GM10248 (cell line): Measurements from ENCODE around the gene LDB1.

Experiments
- CTCF ChIA-PET: fragments of 300-600 bp; sonication (Branson Sonifier 250); formaldehyde crosslinking; extraction: SDS; loops from one replicate; lab custom pipeline; 2021; ENCODE audit warnings: antibody characterized with exemption; lab: Yijun Ruan, JAX
- POLR2A ChIA-PET: fragments of 350-650 bp; sonication (Branson Sonifier 250); formaldehyde crosslinking; extraction: SDS; loops from one replicate; lab custom pipeline; 2020; ENCODE audit warnings: antibody characterized with exemption; lab: Yijun Ruan, JAX
- DNase-seq: peaks from one replicate; pipeline ENCODE4 v3.0.0; 2012; ENCODE audit errors: extremely low spot score
- TF ChIP-seq, protein P1 (sequence below): IDR thresholded peaks from 2 replicates; pipeline ENCODE4 v1.5.1; 2012; ENCODE audit warnings: mild to moderate bottlenecking, low read depth; ENCODE audit errors: extremely low read depth, missing control alignments, control extremely low read depth

LDB1 gene

DNA sequence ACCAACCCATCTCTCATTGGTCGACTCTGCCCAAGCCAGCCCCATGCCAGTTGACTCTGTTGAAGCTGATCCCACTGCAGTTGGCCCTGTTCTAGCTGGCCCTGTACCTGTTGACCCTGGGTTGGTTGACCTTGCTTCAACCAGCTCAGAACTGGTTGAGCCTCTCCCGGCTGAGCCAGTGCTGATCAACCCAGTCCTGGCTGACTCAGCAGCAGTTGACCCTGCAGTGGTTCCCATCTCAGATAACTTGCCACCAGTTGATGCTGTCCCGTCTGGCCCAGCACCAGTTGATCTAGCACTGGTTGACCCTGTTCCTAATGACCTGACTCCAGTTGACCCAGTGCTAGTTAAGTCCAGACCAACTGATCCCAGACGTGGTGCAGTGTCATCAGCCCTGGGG lies 20.1 kb upstream of the LDB1 start:
- TF ChIP-seq, protein P1, sequence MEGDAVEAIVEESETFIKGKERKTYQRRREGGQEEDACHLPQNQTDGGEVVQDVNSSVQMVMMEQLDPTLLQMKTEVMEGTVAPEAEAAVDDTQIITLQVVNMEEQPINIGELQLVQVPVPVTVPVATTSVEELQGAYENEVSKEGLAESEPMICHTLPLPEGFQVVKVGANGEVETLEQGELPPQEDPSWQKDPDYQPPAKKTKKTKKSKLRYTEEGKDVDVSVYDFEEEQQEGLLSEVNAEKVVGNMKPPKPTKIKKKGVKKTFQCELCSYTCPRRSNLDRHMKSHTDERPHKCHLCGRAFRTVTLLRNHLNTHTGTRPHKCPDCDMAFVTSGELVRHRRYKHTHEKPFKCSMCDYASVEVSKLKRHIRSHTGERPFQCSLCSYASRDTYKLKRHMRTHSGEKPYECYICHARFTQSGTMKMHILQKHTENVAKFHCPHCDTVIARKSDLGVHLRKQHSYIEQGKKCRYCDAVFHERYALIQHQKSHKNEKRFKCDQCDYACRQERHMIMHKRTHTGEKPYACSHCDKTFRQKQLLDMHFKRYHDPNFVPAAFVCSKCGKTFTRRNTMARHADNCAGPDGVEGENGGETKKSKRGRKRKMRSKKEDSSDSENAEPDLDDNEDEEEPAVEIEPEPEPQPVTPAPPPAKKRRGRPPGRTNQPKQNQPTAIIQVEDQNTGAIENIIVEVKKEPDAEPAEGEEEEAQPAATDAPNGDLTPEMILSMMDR, result no peak
- ChIA-PET CTCF (interaction anchor here (1.3 to 2.9 kb wide), 3 partner anchors 11 to 21 kb away, joined by 3 to 17 read pairs (median 4); partner anchors contain the start of gene NOLC1), POLR2A (interaction anchor here (1.9 to 4.3 kb wide), 2 partner anchors 7 to 11 kb away, joined by 12 to 24 read pairs; partner anchors contain the start of gene NOLC1)
- DNase-seq, result no peak

DNA sequence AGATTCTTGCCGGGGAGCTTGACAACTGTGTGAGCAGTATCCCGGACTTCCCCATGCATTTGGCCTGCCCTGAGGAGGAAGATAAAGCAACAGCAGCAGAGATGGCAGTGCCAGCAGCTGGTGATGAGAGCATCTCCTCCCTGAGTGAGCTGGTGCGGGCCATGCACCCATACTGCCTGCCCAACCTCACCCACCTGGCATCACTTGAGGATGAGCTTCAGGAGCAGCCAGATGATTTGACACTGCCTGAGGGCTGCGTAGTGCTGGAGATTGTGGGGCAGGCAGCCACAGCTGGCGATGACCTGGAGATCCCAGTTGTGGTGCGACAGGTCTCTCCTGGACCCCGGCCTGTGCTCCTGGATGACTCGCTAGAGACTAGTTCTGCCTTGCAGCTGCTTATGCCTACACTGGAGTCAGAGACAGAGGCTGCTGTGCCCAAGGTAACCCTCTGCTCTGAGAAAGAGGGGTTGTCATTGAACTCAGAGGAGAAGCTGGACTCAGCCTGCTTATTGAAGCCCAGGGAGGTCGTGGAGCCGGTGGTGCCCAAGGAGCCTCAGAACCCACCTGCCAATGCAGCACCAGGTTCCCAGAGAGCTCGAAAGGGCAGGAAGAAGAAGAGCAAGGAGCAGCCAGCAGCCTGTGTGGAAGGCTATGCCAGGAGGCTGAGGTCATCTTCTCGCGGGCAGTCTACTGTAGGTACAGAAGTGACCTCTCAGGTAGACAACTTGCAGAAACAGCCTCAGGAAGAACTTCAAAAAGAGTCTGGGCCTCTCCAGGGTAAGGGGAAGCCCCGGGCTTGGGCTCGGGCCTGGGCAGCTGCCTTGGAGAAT lies 19.3 kb upstream of the LDB1 start:
- DNase-seq, result no peak
- TF ChIP-seq, protein P1, result no peak
- CTCF ChIA-PET, result interaction anchor here (1.3 to 2.9 kb wide), 4 partner anchors 9 to 20 kb away, joined by 3 to 17 read pairs (median 7); partner anchors contain the start of gene NOLC1
- POLR2A ChIA-PET, result interaction anchor here (0.5 to 4.3 kb wide), 4 partner anchors 8 to 588 kb away, joined by 4 to 24 read pairs (median 8); partner anchors contain the start of gene NOLC1

DNA sequence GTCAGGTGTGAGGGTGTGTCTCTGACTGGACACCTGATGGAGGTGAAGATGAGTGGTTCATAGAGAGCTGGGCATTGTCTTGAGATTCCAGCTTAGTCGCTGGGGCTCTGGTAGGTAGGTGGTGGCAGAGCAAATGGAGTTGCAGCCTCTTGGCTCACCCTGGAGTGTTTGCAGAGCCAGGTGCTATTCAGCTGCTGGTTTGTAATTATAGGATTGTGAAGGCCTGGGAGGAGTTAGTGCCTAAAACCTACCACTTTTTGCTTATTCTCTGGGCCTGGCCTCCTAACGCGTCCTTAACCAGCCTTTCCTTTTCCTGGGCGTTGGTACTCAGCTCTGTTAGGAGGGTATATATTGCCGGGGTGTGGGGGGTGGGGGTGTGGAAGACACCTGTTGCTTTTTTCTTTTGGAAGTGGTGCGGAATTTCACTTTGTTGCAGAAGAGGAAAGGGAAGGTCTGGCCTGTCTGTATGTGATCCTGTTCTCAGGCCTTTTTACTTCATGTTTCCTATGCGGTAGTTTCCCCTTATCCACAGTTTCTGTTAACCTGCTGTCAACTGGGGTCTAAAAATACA lies 15.9 kb upstream of the LDB1 start:
- no peak for DNase-seq
- ChIA-PET CTCF (interaction anchor here (1.1 to 2.3 kb wide), 3 partner anchors 8 to 295 kb away, joined by 3 to 9 read pairs (median 3); no protein-coding TSS in a partner anchor), POLR2A (interaction anchor here (1.1 to 4.3 kb wide), 2 partner anchors 12 to 16 kb away, joined by 3 to 24 read pairs; partner anchors contain the start of gene NOLC1)
- TF ChIP-seq, protein P1, result no peak

DNA sequence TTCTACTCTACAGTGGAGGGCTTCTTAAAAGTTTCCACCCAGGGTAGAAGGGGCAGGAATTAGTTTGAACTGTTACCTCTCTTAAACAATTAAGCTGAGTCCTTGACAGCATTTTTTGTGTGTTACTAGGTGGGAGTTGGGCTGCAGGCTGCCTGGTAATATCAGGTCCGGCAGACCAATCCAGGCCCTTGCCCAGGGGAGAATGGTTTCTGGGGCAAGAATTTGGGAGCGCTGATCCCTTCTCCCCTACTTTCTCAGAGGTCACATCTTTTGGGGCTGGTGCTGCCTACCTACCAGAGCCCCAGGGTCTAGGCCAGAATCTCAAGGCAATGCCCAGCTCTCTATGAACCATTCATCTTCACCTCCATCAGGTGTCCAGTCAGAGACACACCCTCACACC lies 14.2 kb upstream of the LDB1 start:
- POLR2A ChIA-PET, result no interaction called here
- DNase-seq, result no peak
- TF ChIP-seq, protein P1, result no peak
- CTCF ChIA-PET, result interaction anchor here (0.7 to 2.3 kb wide), 8 partner anchors 9 to 297 kb away, joined by 3 to 9 read pairs (median 3); no protein-coding TSS in a partner anchor

DNA sequence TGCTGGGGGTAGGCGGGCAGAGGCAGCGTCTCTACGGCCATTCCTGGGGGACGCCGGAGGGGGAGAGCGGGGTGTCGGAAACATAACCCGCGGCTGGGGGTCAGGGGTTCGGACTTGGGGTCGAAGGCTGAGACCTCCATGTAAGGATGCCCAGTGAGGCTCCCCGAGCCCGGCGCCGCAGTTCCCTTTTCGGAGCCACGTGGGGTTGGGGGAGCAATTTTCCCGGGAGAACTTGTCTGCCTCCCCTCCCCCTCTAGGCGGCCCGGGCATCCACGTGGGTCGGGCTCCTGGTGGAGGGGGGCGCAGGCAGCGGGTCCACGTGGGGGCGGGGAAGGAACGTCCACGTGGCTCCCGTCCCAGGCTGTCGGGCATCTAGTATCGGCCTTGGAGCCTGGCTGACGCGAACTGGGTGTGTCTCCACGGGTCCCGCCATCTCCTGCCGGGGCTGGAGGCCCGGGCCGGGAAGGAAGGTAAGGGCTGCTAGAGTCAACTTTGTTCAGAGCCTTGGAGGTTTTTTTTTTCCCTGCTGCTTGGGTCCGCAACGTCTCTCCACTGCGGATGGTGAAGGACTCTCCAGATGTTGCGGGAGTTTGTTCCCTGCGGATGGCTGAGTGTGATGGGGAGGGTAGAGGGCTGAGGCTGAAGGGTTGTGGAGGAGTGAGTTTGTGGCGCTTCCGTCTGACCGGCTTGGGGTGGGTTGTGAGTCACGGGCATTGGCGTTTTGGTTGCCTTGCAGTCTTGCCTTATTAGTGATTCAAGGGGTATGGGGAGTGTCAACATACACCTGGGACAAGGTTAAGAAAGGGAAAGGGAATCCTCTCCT lies 13.4 kb upstream of the LDB1 start:
- ChIA-PET CTCF (interaction anchor here (1.6 to 2.3 kb wide), 3 partner anchors 10 to 207 kb away, joined by 3 to 9 read pairs (median 5); no protein-coding TSS in a partner anchor), POLR2A (no interaction called here)
- TF ChIP-seq, protein P1, result no peak
- peak; percentile 67 for DNase-seq
